ENCODE measurements around the gene CYP11A1. TPM values are rescaled to one million over a fixed set of nuclear protein-coding genes. Genes with fewer than 3 reads are reported as not detected.

Gene CYP11A1
- total RNA-seq, 1 donor from 2014 or later = 0.82 TPM

DNA sequence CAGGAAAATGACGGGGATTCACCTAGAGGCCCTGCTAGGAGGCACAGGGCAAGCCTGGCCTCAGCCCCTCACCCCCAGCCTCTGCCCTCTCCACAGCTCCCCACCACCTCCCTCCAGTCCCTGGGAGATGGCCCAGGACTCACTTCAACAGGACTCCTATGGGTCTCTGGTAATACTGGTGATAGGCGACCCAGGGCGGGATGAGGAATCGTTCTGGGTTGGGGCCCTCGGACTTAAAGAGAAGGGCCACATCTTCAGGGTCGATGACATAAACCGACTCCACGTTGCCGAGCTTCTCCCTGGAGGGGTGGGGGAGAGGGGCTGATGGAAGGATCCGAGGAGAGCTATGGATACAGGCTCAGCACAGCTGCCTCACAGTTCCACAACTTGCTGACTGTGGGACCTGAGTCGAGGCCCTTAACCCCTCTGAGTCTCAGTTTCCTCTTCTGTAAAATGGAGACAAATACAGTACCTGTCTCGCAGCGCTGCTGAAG lies 19.6 kb downstream of the CYP11A1 start:
- Mint-ChIP-seq H3K9me3 (ENCODE audit: unreplicated experiment) (no peaks in the 10 kb centered on the region), H3K36me3 (ENCODE audit: low read depth, unreplicated experiment) (no peaks in the 10 kb centered on the region), H3K27me3 (ENCODE audit: unreplicated experiment) (peaks cover 11% of the 10 kb centered on the region), H3K4me1 (ENCODE audit: unreplicated experiment) (no peaks in the 10 kb centered on the region), H3K27ac (ENCODE audit: unreplicated experiment) (no peak overlapping the region), H3K4me3 (ENCODE audit: unreplicated experiment) (no peak overlapping the region)
- TF ChIP-seq, protein P1, sequence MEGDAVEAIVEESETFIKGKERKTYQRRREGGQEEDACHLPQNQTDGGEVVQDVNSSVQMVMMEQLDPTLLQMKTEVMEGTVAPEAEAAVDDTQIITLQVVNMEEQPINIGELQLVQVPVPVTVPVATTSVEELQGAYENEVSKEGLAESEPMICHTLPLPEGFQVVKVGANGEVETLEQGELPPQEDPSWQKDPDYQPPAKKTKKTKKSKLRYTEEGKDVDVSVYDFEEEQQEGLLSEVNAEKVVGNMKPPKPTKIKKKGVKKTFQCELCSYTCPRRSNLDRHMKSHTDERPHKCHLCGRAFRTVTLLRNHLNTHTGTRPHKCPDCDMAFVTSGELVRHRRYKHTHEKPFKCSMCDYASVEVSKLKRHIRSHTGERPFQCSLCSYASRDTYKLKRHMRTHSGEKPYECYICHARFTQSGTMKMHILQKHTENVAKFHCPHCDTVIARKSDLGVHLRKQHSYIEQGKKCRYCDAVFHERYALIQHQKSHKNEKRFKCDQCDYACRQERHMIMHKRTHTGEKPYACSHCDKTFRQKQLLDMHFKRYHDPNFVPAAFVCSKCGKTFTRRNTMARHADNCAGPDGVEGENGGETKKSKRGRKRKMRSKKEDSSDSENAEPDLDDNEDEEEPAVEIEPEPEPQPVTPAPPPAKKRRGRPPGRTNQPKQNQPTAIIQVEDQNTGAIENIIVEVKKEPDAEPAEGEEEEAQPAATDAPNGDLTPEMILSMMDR (IDR thresholded peaks at IDR 0.05; ENCODE audit: unreplicated experiment) = no peak
- no peak for DNase-seq (ENCODE audit: low spot score)

GRCh38 chr15:74345051-74345450 lies 22.4 kb downstream of the CYP11A1 start:
- no peak for DNase-seq (ENCODE audit: low spot score)
- H3K27ac Mint-ChIP-seq (ENCODE audit: unreplicated experiment) = no peak overlapping the region
- H3K36me3 Mint-ChIP-seq (ENCODE audit: low read depth, unreplicated experiment) = no peaks in the 10 kb centered on the region
- peaks cover 3% of the 10 kb centered on the region for H3K4me1 Mint-ChIP-seq (ENCODE audit: unreplicated experiment)
- TF ChIP-seq, protein P1 (IDR thresholded peaks at IDR 0.05; ENCODE audit: unreplicated experiment) = no peak
- H3K27me3 Mint-ChIP-seq (ENCODE audit: unreplicated experiment) = peaks cover 12% of the 10 kb centered on the region
- no peak overlapping the region for H3K4me3 Mint-ChIP-seq (ENCODE audit: unreplicated experiment)
- H3K9me3 Mint-ChIP-seq (ENCODE audit: unreplicated experiment) = no peaks in the 10 kb centered on the region

GRCh38 chr15:74343797-74344127 lies 23.7 kb downstream of the CYP11A1 start:
- no peaks in the 10 kb centered on the region for H3K9me3 Mint-ChIP-seq (ENCODE audit: unreplicated experiment)
- H3K4me3 Mint-ChIP-seq (ENCODE audit: unreplicated experiment) = no peak overlapping the region
- no peaks in the 10 kb centered on the region for H3K36me3 Mint-ChIP-seq (ENCODE audit: low read depth, unreplicated experiment)
- TF ChIP-seq, protein P1 (IDR thresholded peaks at IDR 0.05; ENCODE audit: unreplicated experiment) = no peak
- peaks cover 12% of the 10 kb centered on the region for H3K27me3 Mint-ChIP-seq (ENCODE audit: unreplicated experiment)
- peaks cover 3% of the 10 kb centered on the region for H3K4me1 Mint-ChIP-seq (ENCODE audit: unreplicated experiment)
- DNase-seq (ENCODE audit: low spot score) = no peak
- no peak overlapping the region for H3K27ac Mint-ChIP-seq (ENCODE audit: unreplicated experiment)

DNA sequence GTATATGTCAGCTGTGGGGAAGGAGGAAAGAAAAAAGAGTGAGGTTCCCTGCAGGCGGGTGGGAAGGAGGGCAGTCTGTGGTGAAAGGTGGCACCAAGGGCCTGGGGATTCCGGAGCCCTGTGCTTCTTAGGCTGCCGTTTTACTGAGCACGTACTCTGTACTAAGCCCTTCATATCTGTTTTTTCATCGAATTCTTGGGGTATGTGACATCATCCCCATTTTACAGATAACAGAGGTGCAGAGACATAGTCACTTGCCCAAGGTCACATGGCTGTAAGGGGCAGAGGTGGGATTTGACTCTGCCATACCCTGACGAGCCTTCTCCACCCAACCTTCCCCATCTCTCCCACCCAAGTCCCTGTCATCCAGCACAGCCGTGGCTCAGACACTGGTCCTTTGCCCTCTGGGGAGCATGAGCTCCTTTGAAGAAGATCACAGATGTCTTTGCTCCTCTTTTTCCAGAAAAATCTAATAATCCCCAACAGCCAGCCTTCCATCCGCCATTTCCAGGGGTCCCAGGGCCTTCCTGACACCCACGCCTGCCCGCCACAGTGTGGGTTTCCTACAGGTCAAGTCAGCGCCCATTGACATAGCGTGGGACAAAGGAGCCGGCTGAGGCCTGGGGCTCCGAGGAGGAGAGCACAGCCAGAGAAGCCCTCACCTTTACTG lies 24.2 kb downstream of the CYP11A1 start:
- TF ChIP-seq, protein P1 (IDR thresholded peaks at IDR 0.05; ENCODE audit: unreplicated experiment) = no peak
- no peak for DNase-seq (ENCODE audit: low spot score)
- H3K4me3 Mint-ChIP-seq (ENCODE audit: unreplicated experiment) = no peak overlapping the region
- H3K27ac Mint-ChIP-seq (ENCODE audit: unreplicated experiment) = no peak overlapping the region
- H3K4me1 Mint-ChIP-seq (ENCODE audit: unreplicated experiment) = peaks cover 3% of the 10 kb centered on the region
- peaks cover 2% of the 10 kb centered on the region for H3K36me3 Mint-ChIP-seq (ENCODE audit: low read depth, unreplicated experiment)
- H3K27me3 Mint-ChIP-seq (ENCODE audit: unreplicated experiment) = peaks cover 12% of the 10 kb centered on the region
- no peaks in the 10 kb centered on the region for H3K9me3 Mint-ChIP-seq (ENCODE audit: unreplicated experiment)

DNA sequence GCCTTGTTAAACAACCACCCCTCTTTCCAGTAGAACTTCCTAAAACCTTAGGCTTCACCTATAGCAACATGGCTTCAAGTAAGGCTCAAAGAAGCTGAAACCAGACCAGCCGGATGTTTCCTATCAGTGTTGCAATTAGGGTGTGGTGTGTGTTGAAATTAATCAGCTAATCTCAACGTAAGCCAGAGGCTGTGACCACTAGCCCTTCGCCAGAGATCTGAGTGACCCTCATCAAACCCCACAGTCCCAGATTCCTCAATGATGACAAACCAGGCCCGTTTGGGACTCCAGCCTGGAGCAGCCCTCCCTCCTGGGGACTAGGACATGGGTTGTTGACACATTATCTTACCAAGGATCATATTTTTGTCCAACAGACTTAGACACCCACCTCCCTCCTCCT lies 27.3 kb downstream of the CYP11A1 start:
- H3K27ac Mint-ChIP-seq (ENCODE audit: unreplicated experiment) = no peak overlapping the region
- peaks cover 13% of the 10 kb centered on the region for H3K27me3 Mint-ChIP-seq (ENCODE audit: unreplicated experiment)
- H3K9me3 Mint-ChIP-seq (ENCODE audit: unreplicated experiment) = no peaks in the 10 kb centered on the region
- peaks cover 9% of the 10 kb centered on the region for H3K4me1 Mint-ChIP-seq (ENCODE audit: unreplicated experiment)
- no peak for DNase-seq (ENCODE audit: low spot score)
- TF ChIP-seq, protein P1 (IDR thresholded peaks at IDR 0.05; ENCODE audit: unreplicated experiment) = no peak
- H3K4me3 Mint-ChIP-seq (ENCODE audit: unreplicated experiment) = no peak overlapping the region
- peaks cover 4% of the 10 kb centered on the region for H3K36me3 Mint-ChIP-seq (ENCODE audit: low read depth, unreplicated experiment)
